DMS114 treated with DMSO at 0.1 percent for 48 hours (cell line): Measurements from ENCODE around the gene ZNF776.
"Not testable (repeated sequence)": the region's sequence is repeated elsewhere in the genome, so short reads cannot be mapped to it uniquely, and the experiment has no call there.

Experiments used
- DNase-seq: peaks from one replicate; lab custom pipeline; 2025; ENCODE audit not compliant: unreplicated experiment; lab: John Stamatoyannopoulos, UW

ZNF776 gene

GRCh38 chr19:57776764-57777296 lies 30.2 kb downstream of the ZNF776 start:
- DNase-seq, result no peak

- no peak for DNase-seq
These were observed 31.7 kb downstream of the ZNF776 start for GRCh38 chr19:57778336-57778735.

- no peak for DNase-seq
These were observed 32.7 kb downstream of the ZNF776 start for GRCh38 chr19:57779220-57779845.

GRCh38 chr19:57786286-57786685 lies 39.7 kb downstream of the ZNF776 start:
- DNase-seq, result no peak

- no peak for DNase-seq
These were observed 40.3 kb downstream of the ZNF776 start for GRCh38 chr19:57786906-57787305.

- DNase-seq, result no peak
These were observed 41.6 kb downstream of the ZNF776 start for GRCh38 chr19:57788114-57788692.

- DNase-seq, result no peak
These were observed 42.7 kb downstream of the ZNF776 start for GRCh38 chr19:57789288-57789687.

- DNase-seq, result not testable (repeated sequence)
These were observed 50.0 kb downstream of the ZNF776 start for GRCh38 chr19:57796580-57796979.

- no peak for DNase-seq
These were observed 54.1 kb downstream of the ZNF776 start for GRCh38 chr19:57800696-57801095.

- DNase-seq, result no peak
These were observed 55.7 kb downstream of the ZNF776 start for GRCh38 chr19:57802269-57802668.

- peak; percentile 28 for DNase-seq
These were observed 56.6 kb downstream of the ZNF776 start for GRCh38 chr19:57803265-57803593.

GRCh38 chr19:57803594-57804325 lies 57.1 kb downstream of the ZNF776 start:
- peak; percentile 34 for DNase-seq

GRCh38 chr19:57807541-57807940 lies 60.9 kb downstream of the ZNF776 start:
- DNase-seq, result no peak
